Measurements from ENCODE around the gene R3HDML.
A peak's percentile ranks its signal among the peaks of the same experiment; 100 is the strongest.

R3HDML gene

GRCh38 chr20:44367746-44368145 is 30.9 kb downstream of the R3HDML start:
- no peak for DNase-seq

GRCh38 chr20:44370639-44371218 is 33.9 kb downstream of the R3HDML start:
- DNase-seq = no peak

- DNase-seq = no peak
Observed at GRCh38 chr20:44382641-44383040, 45.8 kb downstream of the R3HDML start.

GRCh38 chr20:44384423-44385027 is 47.7 kb downstream of the R3HDML start:
- no peak for DNase-seq

DNA sequence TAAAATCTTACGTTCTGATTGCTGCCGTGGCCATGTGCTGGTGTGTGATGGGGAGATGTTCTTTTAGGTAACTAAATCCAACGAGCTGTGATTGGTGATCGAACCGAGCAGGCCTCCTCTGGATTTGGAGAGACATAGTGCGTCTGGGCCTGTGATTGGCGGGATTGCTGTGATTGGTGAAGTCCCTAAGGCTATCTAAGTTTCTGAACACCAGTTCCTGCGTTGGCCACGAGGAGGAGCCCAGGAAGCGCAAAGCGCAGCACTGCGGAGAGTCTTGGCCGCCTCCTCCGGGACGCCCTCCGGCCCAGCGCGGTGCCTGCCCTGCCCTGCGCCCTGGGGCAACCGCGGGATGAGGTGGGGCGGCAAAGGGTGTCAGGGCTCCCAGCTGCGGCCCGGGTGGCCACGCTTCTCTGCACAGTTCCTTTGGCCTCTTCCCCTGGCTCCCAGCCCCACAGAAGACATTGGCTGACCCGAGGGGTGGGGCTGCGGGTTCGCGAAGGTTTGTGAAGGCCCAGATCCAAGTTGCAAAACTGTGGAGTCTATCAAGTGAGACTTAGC is 51.7 kb downstream of the R3HDML start:
- DNase-seq = peak; percentile 76

DNA sequence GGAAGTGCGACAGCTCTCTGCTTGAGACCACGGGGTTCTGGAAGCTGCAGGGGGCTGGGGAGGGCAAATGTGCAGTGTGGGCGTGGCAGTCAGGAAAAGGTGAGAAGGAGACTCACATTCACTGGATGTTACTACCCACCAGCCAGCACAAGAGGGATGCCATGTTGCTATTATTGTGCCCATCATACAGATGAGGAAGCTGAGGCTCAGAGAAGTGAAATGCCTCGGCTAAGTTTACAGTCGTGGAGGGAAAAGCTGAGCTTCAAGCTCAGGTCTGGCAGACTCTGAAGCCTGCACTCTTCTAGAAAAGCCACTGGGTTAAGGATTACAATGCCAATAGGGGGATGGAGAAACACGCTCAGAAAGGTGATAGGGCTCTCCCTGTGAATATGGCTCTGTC is 53.0 kb downstream of the R3HDML start:
- no peak for DNase-seq

- no peak for DNase-seq
Observed at GRCh38 chr20:44390280-44390679, 53.4 kb downstream of the R3HDML start.

- no peak for DNase-seq
Observed at GRCh38 chr20:44392088-44392775, 55.4 kb downstream of the R3HDML start.

GRCh38 chr20:44392776-44393607 is 56.1 kb downstream of the R3HDML start:
- DNase-seq = no peak

DNA sequence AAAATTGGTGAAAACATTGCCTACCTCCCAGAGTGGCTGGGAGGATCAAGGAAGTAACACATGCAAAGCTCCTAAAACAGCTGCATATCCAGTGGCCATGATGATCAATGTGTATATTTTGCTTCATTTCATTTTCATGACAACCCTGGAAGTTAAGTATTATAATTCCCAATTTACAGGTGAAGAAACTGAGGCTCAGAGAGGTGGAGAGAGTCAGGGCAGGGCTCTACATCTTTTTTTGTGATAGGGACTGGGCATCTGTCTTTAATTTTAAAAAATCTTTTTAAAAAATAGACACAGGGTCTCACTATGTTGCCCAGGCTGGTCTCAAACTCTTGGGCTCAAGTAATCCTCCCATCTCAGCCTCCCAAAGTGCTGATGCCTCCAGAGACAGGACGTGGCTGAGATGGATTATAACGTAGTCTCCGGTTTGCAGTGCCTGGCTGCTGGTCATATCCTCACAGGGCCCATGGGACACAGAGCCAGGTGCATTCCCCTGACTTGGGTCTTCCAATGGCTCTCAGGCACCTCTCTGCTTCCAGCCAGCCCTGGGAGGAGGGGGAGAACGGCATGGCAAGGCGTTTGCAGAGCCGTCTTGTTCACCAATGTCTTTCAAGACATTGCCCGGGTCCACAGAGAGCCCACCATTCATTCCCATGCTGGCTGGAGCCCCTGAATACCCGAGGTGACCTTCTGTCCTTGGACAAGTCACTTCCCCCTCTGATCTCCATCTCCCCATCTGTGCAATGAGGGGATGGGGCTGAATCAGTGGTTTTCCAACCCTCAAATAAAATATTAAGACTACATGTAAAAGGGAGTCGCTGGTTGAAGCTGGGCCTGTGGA is 57.0 kb downstream of the R3HDML start:
- no peak for DNase-seq

DNA sequence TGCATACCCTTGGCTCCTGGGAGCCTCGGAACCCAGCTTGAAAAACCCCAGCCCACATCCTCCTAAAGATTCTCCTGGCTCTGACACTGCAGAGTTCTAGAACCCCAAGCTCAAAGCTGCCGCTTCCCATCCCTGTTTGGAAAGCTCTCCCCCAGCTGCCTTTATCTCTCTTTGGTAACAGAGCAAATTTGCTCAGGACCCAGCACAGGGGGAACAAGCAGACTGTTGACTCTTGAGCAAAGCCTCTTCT is 57.5 kb downstream of the R3HDML start:
- DNase-seq = no peak

GRCh38 chr20:44394702-44395460 is 58.0 kb downstream of the R3HDML start:
- DNase-seq = no peak

DNA sequence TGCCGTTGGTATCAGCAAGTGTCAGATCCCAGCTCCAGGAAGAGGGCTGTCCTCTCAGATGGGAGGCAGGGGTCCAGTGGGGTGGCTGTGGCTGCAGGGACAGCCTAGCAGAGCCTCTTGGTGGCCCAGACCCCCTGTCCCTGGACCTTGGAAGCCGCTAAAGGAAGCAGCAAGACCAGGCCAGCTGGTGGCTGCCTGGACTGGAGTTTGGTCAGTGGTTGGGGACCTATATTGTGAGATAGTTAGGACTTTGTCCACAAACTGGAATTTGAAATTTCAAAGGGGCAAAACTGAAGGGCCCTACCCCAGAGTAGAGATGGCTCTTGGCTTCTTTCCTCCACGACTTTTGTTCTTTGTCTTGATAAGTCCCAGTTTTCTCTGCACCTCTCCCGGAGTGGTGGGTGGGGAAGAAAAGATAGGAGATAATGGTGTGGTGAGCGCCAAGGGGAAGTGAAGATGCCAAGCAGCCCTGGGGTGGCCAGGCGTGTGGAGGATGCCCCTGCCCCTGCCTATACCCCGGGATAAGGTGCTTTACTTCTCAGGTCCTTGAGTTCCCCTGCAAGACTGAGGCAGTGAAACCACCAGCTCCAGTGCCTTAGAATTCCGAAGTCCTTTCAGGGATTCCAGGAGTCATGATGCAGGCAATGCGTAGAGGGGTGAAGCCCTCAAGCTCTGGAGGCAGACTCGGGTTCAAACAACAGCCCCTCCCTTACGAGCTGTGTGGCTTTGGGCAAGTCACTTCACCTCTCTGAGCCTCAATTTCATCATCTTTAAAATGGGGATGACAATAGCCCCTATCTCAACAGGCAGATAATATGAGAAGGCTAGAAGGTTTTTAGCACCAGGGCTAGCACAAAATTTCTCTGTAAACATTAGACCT is 58.9 kb downstream of the R3HDML start:
- no peak for DNase-seq

GRCh38 chr20:44396369-44397130 is 59.7 kb downstream of the R3HDML start:
- DNase-seq = no peak

- DNase-seq = no peak
Observed at GRCh38 chr20:44398335-44398734, 61.5 kb downstream of the R3HDML start.

- no peak for DNase-seq
Observed at GRCh38 chr20:44399446-44399845, 62.6 kb downstream of the R3HDML start.

DNA sequence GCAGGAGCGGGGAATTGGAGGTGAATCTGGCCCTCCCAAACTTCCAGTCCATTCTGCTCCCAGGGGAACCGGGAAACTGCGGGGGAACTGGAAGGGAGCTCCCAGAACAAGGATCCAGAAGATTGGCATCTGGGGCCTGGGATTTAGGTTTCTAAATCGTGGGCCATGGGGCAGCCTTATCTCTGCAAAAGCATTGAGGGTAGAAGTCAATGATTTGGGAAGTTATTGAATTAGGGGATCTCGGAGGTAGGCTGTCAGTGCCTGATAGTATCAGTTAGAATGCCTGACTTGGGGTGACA is 63.8 kb downstream of the R3HDML start:
- DNase-seq = no peak

All from 8988T (cell line).